LNCaP clone FGC (cell line): ENCODE data around the gene RPS6KA1.
"Not testable (repeated sequence)": the region's sequence is repeated elsewhere in the genome, so short reads cannot be mapped to it uniquely, and the experiment has no call there.

Experiments used
- DNase-seq: peaks from one replicate; pipeline ENCODE4 v3.0.0-alpha.2; 2011; ENCODE audit warnings: low read depth
- H3K4me3 ChIP-seq: 2 replicates; pipeline ENCODE4 v1.5.1; 2011; ENCODE audit warnings: mild to moderate bottlenecking, low read depth, low read length, control low read depth
- CTCF ChIP-seq: IDR thresholded peaks from 2 replicates; pipeline ENCODE4 v1.5.1; 2012; ENCODE audit warnings: mild to moderate bottlenecking; ENCODE audit not compliant: control insufficient read depth, insufficient read depth; ENCODE audit errors: extremely low read depth

Gene RPS6KA1

GRCh38 chr1:26498894-26499293 is 30.7 kb upstream of the RPS6KA1 start:
- no peak for DNase-seq
- no peak overlapping the region for H3K4me3 ChIP-seq
- TF ChIP-seq CTCF: no peak

- DNase-seq: no peak
- peak overlapping the region; percentile 55 for H3K4me3 ChIP-seq
Measured at GRCh38 chr1:26500488-26501175, 28.9 kb upstream of the RPS6KA1 start.

GRCh38 chr1:26510711-26511110 is 18.9 kb upstream of the RPS6KA1 start:
- H3K4me3 ChIP-seq: not testable (repeated sequence)

More at GRCh38 chr1:26500488-26501175, 28.9 kb upstream of the RPS6KA1 start:
- TF ChIP-seq CTCF: no peak

GRCh38 chr1:26515836-26516235 is 13.7 kb upstream of the RPS6KA1 start:
- DNase-seq, H3K4me3 ChIP-seq: not testable (repeated sequence)

More at GRCh38 chr1:26510711-26511110, 18.9 kb upstream of the RPS6KA1 start:
- not testable (repeated sequence) for DNase-seq

GRCh38 chr1:26516987-26517765 is 12.4 kb upstream of the RPS6KA1 start:
- H3K4me3 ChIP-seq: no peak overlapping the region
- TF ChIP-seq CTCF: no peak
- no peak for DNase-seq

- no peak overlapping the region for H3K4me3 ChIP-seq
- TF ChIP-seq CTCF: no peak
- DNase-seq: no peak
Measured at GRCh38 chr1:26517766-26518049, 11.9 kb upstream of the RPS6KA1 start.

GRCh38 chr1:26518355-26518754 is 11.2 kb upstream of the RPS6KA1 start:
- no peak overlapping the region for H3K4me3 ChIP-seq
- no peak for TF ChIP-seq CTCF
- DNase-seq: no peak

GRCh38 chr1:26520339-26520738 is 9.2 kb upstream of the RPS6KA1 start:
- no peak for TF ChIP-seq CTCF
- no peak overlapping the region for H3K4me3 ChIP-seq
- DNase-seq: no peak
